Right renal cortex interstitium (tissue), 3 donors: ENCODE measurements around the gene TNFSF4. TPM values are rescaled to one million over a fixed set of nuclear protein-coding genes. Genes with fewer than 3 reads are reported as not detected.
"Not testable (repeated sequence)": the region's sequence is repeated elsewhere in the genome, so short reads cannot be mapped to it uniquely, and the experiment has no call there.

Source experiments
- DNase-seq, 3 donors: peaks; one replicate each; pipeline ENCODE4 v3.0.0-alpha.2; 2013; ENCODE audit warnings: low read depth in 3 of 3, low spot score in 2 of 3
- polyA plus RNA-seq, 3 donors: library from polyadenylated mRNA; unstranded; fragments of 120-200 nt; gene quantifications; one replicate each; pipeline ENCODE4 v1.2.1, GENCODE V29; 2013; ENCODE audit not compliant: insufficient read length in 3 of 3

TNFSF4 gene, protein sequence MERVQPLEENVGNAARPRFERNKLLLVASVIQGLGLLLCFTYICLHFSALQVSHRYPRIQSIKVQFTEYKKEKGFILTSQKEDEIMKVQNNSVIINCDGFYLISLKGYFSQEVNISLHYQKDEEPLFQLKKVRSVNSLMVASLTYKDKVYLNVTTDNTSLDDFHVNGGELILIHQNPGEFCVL
- 1 to 10 TPM; 1.7 to 2.2 (median 2.0) TPM for polyA plus RNA-seq

DNA sequence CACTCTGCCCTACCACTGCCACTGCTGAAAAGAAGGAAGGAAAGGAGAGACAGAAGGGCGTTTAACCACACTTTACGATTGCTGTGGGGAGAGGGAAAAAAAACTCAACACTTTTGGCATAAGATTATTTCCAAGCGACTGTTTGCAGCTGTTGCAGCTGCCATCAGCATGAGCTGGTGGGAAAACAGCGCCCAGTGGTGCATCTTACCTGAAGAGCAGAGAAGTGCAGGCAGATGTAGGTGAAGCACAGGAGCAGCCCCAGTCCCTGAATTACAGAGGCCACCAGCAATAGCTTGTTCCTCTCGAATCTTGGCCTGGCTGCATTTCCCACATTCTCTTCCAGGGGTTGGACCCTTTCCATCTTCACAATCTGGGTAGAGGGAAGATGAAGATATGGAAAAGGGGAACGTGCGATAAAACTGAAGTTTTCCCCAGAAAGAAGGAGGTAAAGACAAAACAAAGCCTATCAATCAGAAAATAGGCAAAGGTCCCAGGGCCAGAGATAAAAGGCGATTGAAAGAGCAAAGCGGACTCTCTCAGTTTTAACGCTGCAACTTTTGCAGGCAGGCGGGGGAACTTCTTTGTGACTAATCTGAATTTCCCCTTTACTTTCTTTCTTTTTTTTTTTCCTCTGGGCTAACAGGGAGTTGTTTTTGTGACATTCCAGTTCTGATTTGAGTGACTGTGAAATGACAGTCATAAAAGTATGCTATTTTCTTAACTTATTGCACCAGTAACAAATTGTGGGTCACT is at the start of gene TNFSF4:
TSS of gene TNFSF4 (minus strand) at position 516 of the 753 bp plus-strand sequence. CDS start at position 361, 155 bp downstream.
- no peak for DNase-seq

DNA sequence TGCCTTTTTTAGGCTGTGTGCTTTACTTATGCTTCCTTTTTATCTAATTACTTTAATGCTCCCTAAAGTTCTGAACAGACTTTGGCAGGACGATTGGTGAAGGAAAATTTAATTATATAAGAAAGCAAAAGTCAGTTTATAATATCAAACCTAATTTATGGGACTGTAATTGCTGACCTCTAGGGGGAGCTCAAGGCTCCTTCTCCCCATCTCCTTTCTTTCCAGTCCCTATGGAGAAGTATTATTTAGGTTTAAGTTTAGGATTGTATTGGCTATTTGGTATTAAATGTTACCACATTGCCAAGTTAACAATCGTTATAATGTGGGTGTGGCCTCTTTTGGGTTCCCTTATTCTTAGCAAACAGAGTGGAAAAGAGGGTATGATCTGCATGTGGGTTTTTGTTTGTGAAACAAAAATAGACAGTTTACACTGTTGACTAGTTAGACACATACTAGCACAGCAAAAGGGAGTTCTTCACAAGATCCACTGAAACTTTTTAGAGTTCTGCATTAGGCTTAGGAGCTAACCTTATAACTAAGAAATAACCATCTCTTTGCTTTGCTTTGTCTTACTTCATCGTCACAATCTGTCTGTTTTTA is 48.2 kb upstream of the TNFSF4 start:
- DNase-seq: peak in 1 of 3 donors; percentile 1

DNA sequence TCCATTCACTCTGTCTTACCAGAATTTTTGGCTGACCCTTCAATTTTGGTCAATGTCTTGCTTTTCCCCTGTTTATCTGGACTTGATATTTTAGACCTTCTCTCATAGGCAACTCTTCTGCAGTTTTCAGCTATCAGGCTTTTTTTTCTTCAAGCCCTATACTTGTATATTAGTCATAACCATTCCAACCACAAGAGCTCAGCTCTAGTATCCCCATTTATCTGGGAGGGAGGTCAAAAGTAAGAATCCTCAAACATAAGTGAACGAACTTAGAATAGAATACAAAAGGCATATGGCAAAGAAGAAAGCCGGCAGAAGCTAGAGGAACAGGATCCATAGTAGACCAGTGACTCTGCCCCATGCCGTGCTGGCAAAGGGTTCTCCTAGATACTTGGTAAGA is 45.9 kb upstream of the TNFSF4 start:
- DNase-seq: no peak

DNA sequence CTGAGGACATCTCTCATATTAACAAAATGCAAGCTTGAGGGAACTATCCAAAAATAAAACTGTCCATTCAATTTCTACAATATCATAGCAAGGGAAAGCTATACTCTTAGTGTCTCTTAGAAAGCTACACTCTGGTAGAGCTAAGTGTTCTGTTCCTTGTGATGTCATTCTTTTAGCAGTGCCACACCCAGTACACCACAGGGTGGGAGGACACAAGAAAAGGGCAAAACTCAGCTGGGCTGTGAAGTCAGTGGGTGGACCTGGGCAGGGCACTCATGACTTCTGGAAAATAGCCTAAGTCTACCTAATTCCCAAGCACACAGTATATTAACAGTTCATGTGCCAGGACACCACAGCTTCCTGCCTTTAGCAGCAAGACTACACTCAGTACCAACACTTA is 42.2 kb upstream of the TNFSF4 start:
- DNase-seq: no peak

DNA sequence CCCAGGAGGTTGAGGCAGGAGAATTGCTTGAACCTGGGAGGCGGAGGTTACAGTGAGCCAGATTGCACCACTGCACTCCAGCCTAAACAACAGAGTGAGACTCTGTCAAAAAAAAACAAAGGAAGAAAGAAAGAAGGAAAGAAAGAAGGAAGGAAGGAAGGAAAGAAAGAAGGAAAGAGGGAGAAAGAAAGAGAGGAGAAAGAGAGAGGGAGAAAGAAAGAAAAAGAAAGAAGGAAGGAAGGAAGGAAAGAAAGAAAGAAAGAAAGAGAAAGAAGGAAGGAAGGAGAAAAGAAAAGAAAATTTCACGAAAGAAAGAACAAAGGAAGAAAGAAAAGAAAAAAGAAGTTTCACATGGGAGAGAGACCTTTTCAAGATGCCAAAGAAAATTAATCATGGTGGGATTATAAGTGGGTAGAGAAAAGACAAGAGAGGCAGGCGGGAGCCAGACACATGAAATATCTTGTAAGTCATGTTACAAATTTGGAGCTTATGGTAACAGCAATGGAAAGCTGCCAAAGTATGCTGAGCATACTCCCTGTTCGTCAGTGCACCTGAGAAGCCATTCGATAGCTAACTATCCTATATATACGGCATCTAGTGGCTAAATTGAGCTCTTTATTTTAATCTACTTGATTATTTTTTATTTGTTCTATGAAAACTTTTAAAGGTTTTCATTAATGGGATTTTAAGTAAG is 41.3 kb upstream of the TNFSF4 start:
- no peak for DNase-seq

DNA sequence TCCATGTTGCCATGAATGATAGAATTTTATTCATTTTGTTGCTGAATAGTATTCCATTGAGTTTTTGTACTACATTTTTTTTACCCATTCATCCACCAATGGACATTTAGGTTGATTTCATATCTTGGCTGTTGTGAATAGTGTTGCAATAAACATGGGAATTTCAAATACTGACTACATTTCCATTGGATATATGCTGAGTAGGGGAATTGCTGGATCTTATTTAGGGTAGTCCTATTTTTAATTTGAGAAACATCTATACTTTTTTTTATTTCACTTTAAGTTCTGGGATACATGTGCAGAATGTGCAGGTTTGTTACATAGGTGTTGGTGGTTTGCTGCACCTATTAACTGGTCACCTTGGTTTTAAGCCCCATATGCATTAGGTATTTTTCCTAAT is 38.8 kb upstream of the TNFSF4 start:
- no peak for DNase-seq

DNA sequence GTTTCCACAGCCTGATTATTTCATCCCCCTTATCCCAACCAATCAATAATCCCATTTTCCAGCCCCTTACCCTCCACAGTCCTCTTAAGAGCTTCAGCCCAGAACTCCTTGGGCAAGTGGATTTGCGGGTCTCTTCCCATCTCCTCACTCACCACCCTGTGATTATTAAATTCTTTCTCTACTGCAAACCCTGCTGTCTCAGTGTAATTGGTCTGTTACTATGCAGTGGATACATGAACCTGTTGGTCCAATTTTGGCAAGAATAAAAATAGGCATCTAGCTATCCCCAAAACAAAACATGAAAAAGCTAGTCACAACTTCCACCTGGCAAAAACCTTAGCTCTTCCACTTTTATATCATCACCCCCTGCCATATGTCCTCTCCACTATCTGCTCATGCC is 36.2 kb upstream of the TNFSF4 start:
- DNase-seq: no peak

DNA sequence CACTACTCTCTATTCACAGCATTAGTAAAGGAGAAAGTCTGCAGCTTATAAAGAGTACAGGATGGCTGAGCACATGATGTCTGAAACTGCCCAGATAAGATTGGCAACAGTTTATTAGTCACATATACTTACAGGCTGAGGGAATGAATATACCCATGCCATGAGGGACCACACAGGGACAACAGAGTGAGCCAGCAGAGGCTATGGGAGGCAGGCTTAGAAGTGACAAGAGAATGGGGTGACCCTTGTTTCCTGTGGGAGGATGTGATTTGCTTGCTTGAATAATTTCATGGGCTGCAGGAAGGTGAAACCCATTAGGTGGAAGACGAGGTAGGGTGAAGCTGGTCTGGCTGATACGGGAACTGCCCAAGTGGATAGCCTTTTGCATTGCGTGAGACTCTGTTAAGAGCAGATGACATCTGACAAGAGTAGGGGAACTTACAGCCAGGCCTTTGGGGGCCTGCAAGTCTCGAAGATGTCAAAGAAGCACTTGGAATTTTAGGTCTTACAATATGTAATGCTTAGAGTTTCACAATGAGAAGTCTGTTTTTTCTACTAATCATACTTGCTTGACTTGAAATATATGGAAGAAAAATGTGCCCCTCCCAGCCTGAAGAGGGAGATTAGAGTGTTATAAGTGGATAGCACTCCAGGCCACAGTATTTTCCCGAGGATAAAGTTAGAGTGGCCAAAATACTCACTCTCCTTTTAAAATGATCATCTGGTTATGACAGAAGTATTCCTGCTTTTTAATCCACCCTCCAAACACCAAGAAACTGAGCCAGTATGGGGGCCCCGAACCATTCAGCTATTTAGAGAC is 34.6 kb upstream of the TNFSF4 start:
- DNase-seq: no peak

DNA sequence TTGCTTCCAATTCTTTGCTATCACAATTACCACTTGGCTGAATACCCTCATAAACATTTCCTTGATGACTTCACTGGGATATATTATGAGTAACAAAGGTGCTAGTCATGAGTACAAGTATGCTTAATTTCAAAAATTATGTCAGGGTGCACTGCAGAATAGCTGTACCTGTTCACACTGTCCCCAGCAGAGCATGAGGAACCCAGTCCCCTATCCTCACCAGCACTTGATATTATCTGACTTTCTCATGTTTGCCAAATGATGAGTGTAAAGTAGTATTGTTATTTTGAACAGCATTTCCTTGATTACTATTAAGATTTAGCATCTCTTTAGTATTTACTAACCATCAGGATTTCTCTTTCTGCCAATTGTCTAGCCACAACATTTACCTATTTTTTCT is 33.5 kb upstream of the TNFSF4 start:
- no peak for DNase-seq

DNA sequence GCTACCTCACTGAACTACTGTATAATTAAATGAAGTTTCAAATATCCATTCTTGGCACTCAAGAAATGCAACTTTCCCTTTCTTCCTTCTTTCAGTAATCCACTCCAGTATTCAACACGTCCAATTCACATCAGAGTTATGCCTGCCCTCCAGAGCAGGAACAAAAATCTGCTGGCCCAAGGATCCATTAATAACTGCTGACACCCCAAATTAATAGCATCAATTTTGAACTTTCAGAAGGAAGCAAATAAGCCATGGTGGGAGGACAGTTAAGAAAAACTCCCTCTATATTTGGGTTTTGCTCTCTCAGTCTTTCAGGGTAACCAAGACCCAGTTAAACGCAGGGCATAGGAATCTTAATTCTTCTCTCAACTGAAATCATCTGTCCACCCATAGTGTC is 31.9 kb upstream of the TNFSF4 start:
- no peak for DNase-seq

DNA sequence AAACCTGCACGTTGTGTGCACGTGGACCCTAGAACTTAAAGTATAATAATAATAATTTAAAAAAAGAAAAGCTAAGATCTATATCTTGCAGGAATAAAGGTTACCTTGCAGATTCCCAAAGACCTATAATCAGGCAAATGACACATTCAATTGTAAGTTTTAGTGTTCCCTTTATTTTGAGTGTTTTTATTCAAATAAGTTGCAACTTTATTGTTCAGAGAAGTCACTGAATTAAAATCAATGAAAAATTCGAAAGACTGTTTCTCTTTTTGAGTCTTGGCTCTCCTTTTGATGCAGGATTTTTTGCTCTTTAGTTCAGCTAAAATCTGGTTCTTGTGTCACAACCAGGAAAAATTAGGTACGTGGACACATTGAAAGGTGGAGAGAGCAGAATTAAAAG is 27.8 kb upstream of the TNFSF4 start:
- DNase-seq: no peak

DNA sequence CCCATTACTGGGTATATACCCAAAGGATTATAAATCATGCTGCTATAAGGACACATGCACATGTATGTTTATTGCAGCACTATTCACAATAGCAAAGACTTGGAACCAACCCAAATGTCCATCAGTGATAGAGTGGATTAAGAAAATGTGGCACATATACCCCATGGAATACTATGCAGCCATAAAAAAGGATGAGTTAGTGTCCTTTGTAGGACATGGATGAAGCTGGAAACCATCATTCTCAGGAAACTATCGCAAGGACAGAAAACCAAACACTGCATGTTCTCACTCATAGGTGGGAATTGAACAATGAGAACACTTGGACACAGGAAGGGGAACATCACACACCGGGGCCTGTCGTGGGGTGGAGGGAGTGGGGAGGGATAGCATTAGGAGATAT is 27.3 kb upstream of the TNFSF4 start:
- DNase-seq: not testable (repeated sequence)

DNA sequence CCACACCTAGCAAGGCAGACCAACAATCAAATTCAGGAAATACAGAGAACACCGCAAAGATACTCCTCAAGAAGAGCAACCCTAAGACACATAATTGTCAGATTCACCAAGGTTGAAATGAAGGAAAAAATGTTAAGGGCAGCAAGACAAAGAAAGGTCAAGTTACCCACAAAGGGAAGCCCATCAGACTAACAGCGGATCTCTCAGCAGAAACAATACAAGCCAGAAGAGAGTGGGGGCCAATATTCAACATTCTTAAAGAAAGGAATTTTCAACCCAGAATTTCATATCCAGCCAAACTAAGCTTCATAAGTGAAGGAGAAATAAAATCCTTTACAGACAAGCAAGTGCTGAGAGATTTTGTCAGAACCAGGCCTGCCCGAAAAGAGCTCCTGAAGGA is 21.9 kb upstream of the TNFSF4 start:
- DNase-seq: not testable (repeated sequence)

DNA sequence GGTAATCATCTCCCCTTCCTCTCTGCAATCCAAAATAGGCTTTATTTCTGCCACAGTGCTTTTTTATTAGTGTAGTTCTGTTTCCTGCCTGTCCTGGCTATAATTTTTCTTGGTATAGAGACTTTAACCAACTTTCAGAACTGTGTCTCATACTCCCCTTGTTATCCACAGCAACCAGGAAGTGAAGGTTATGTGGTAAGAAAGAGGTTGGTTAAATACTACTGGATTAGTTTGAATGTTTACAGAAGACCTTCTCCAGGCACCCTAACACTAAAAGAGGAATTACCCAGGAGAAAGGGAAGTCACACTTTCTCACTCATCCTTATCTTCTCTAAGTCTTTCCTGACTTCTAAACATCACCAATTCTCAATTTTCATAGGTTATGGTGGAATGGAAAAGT is 17.8 kb upstream of the TNFSF4 start:
- DNase-seq: no peak

DNA sequence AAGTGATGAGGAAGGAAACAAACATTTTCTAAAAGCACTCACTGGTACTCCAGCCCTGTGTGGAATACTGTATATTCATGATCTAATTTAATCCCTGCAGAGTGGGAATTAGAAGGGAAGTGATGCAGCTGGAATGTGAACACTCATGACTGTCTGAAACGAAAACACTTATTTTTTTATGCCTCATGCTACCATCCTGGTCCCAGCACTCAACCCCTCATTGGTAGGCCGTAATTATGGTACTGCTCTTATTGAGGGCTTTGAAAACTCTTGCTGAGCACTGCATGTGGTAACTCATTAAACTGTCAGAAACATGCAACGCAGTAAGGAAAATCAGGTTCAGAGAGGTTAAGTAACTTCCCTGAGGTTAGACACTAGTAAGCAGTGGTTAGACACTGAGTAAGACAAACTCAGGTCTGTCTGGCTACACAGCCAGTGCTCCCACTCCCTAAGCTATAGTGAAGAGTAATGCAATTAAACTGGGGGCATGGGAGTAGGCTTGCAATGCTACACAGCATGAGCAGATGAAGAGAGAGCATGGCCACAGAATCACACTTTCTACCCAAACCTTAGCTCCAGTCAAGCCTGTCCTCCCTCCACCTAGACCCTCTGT is 17.3 kb upstream of the TNFSF4 start:
- no peak for DNase-seq

DNA sequence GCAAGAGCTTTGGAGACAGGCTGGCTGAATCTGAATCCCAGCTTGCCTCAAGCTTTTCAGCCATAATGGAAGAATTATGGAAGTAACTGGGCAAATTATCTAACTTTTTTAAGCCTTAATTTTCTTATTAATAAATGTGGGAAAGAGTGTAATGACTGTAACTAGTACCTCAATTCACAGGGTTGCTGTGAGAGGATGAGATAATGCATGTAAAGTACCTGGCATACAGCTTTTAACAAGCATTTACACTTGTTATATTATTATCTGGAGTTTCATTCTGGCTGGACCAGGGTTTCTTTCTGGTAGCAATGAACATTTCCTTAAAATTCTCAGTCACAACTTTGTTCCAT is 15.9 kb upstream of the TNFSF4 start:
- DNase-seq: no peak

DNA sequence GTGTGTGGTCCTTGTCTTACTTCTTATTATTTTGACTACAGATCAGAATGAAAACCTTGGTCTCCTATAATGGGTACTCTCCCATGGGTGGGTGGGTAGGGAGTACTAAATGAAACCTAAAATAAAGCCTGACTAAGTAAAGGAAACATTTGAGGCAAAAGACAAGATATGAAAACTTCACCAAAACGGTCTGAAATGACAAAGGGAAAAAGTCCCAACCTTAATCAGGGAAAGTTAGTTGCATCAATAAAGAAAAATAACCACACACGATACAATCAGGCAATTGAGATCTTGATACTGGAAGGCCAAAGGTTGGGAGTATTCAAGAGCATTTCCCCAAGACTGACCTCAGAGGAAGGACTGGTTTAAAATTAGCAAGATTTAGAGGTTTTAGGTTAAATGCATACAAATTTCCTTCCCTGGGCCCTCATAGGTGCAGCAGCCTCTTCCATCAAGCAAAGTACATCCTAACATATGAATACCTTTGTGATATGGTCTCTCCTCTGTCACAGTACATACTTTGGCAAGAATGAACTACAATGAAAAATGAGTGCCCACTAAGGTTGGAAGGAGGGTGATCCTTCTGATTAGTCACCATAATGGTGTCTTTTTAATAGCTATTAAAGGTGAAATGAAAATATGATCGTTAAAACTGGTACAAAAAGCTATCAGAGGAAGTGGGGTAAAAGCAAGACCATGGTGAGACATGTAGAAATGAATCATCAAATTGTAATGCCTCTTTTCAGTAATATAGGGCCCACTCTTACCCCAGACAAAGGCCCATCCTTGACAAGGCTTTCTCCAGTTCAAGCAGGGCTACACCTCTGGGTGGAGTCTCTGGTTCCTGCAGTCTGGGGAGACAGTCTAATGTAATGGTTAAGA is 15.3 kb upstream of the TNFSF4 start:
- no peak for DNase-seq

DNA sequence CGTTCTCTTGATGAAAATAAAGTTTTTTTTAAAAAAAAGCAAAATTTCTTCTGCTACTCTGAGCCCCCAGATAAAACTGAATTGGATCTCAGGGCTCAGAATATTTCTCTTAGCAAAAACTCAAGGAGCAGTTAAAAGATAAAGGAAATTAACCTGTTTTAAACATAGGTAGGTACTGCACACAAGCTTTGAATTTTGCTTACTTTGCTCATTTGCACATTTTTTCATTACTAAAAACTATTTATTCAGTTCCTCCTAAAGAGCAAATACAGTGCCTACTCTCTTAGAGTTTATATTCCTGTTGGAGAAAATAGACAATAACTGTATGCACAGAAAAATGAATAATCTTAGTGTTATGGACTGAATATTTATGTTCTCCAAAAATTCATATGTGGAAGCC is 13.0 kb upstream of the TNFSF4 start:
- DNase-seq: no peak

DNA sequence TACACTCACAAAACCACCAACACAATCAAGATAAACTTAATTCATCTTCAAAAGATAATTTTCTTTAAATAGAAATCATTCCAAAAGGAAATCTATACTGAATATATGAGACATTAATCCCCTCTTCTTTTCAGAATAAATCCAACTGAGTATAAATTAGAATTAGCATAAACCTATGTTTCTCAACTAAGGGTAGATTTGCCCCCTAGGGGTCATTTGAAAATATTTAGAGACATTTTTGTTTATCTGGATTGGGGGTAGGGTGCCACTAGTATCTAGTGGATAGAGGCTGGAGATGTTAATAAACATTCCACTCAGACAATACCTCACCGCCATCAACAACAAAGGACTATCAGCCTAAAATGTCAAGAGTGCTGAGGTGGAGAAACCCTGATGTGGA is 6.5 kb upstream of the TNFSF4 start:
- no peak for DNase-seq
